HPDE6-E6E7 (cell line): ENCODE results near the gene PTPN1.
"Not testable (repeated sequence)": the region's sequence is repeated elsewhere in the genome, so short reads cannot be mapped to it uniquely, and the experiment has no call there.

Experiments
- DNase-seq: peaks from one replicate; pipeline ENCODE4 v3.0.0; 2011; ENCODE audit warnings: missing footprints; ENCODE audit errors: extremely low spot score

Gene PTPN1

GRCh38 chr20:50608750-50609104 lies 98.5 kb downstream of the PTPN1 start:
- no peak for DNase-seq

- no peak for DNase-seq
Measured at GRCh38 chr20:50609438-50609989, 99.3 kb downstream of the PTPN1 start.

- no peak for DNase-seq
Measured at GRCh38 chr20:50610212-50610718, 100.1 kb downstream of the PTPN1 start.

GRCh38 chr20:50611128-50611810 lies 101.1 kb downstream of the PTPN1 start:
- DNase-seq, result no peak

- no peak for DNase-seq
Measured at GRCh38 chr20:50613438-50614169, 103.4 kb downstream of the PTPN1 start.

- no peak for DNase-seq
Measured at GRCh38 chr20:50615407-50615806, 105.2 kb downstream of the PTPN1 start.

GRCh38 chr20:50617022-50617421 lies 106.8 kb downstream of the PTPN1 start:
- DNase-seq, result no peak

- no peak for DNase-seq
Measured at GRCh38 chr20:50618537-50618936, 108.4 kb downstream of the PTPN1 start.

GRCh38 chr20:50620459-50620858 lies 110.3 kb downstream of the PTPN1 start:
- not testable (repeated sequence) for DNase-seq

GRCh38 chr20:50621068-50621665 lies 111.0 kb downstream of the PTPN1 start:
- DNase-seq, result no peak

GRCh38 chr20:50624351-50625016 lies 114.3 kb downstream of the PTPN1 start:
- peak; percentile 79 for DNase-seq

- no peak for DNase-seq
Measured at GRCh38 chr20:50625986-50626677, 115.9 kb downstream of the PTPN1 start.

GRCh38 chr20:50627747-50628146 lies 117.6 kb downstream of the PTPN1 start:
- DNase-seq, result no peak

GRCh38 chr20:50628332-50628731 lies 118.1 kb downstream of the PTPN1 start:
- DNase-seq, result no peak

- DNase-seq, result no peak
Measured at GRCh38 chr20:50628853-50629669, 118.9 kb downstream of the PTPN1 start.

GRCh38 chr20:50629670-50630045 lies 119.5 kb downstream of the PTPN1 start:
- no peak for DNase-seq

- no peak for DNase-seq
Measured at GRCh38 chr20:50630578-50631263, 120.5 kb downstream of the PTPN1 start.

GRCh38 chr20:50632236-50632635 lies 122.1 kb downstream of the PTPN1 start:
- no peak for DNase-seq

GRCh38 chr20:50632701-50633100 lies 122.5 kb downstream of the PTPN1 start:
- DNase-seq, result no peak

- no peak for DNase-seq
Measured at GRCh38 chr20:50633361-50633760, 123.2 kb downstream of the PTPN1 start.
